Measurements from ENCODE around the gene GRID2.

GRCh38 chr4:93469560-93469959 is 1165.8 kb downstream of the GRID2 start:
- no peak for TF ChIP-seq POLR2A (IDR thresholded peaks at IDR 0.05)
- TF ChIP-seq, protein P1, sequence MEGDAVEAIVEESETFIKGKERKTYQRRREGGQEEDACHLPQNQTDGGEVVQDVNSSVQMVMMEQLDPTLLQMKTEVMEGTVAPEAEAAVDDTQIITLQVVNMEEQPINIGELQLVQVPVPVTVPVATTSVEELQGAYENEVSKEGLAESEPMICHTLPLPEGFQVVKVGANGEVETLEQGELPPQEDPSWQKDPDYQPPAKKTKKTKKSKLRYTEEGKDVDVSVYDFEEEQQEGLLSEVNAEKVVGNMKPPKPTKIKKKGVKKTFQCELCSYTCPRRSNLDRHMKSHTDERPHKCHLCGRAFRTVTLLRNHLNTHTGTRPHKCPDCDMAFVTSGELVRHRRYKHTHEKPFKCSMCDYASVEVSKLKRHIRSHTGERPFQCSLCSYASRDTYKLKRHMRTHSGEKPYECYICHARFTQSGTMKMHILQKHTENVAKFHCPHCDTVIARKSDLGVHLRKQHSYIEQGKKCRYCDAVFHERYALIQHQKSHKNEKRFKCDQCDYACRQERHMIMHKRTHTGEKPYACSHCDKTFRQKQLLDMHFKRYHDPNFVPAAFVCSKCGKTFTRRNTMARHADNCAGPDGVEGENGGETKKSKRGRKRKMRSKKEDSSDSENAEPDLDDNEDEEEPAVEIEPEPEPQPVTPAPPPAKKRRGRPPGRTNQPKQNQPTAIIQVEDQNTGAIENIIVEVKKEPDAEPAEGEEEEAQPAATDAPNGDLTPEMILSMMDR (IDR thresholded peaks at IDR 0.05) = no peak

Measured in stomach (tissue), 4 donors.